ENCODE data around the gene STK39.
"Not testable (repeated sequence)": the region's sequence is repeated elsewhere in the genome, so short reads cannot be mapped to it uniquely, and the experiment has no call there.

The STK39 gene

DNA sequence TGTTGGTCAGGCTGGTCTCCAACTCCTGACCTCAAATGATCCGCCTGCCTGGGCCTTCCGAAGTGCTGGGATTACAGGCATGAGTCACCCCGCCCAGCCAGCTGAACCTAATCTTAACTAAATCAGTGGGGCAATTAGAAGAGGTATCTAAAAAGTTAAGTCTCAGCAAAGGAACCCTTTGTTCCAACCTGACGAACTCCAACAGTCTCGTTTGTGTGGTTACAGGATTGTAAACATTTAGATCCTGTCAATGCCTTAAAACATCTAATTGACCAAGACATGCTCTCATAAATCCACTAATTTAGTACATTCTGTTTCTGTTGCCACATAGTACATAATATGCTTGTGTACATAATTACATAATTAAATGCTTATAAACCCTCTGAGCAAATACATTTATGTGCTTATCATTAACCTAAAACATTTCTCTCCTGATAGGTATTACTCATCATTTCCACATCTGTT, 31.1 kb upstream of the STK39 start:
- TF ChIP-seq EZH2phosphoT487 (IDR thresholded peaks at IDR 0.05; ENCODE audit: borderline replicate concordance, low read length): no peak
- TF ChIP-seq, protein P1, sequence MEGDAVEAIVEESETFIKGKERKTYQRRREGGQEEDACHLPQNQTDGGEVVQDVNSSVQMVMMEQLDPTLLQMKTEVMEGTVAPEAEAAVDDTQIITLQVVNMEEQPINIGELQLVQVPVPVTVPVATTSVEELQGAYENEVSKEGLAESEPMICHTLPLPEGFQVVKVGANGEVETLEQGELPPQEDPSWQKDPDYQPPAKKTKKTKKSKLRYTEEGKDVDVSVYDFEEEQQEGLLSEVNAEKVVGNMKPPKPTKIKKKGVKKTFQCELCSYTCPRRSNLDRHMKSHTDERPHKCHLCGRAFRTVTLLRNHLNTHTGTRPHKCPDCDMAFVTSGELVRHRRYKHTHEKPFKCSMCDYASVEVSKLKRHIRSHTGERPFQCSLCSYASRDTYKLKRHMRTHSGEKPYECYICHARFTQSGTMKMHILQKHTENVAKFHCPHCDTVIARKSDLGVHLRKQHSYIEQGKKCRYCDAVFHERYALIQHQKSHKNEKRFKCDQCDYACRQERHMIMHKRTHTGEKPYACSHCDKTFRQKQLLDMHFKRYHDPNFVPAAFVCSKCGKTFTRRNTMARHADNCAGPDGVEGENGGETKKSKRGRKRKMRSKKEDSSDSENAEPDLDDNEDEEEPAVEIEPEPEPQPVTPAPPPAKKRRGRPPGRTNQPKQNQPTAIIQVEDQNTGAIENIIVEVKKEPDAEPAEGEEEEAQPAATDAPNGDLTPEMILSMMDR (IDR thresholded peaks at IDR 0.05; ENCODE audit: low read depth, low read length, poor library complexity, severe bottlenecking): no peak
- H3K4me3 ChIP-seq (ENCODE audit: low read length): no peak overlapping the region

DNA sequence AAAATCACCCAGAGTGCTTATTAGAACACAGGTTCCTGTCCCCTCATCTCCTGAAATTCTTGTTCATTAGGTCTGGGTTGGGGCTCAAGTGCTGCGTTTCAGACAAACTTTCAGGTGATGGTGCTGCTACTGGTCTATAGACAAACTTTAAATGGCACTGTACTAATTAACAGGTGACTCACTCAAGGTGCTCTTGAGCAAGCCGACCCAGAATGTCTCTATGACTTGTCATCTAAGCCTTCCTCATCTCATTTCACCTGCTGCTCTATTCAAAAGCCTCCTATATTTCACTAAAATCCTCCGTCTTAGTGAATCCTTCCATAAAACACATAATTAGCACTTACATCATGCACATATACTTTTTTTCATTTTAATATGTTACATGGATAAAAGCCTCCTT, 29.9 kb upstream of the STK39 start:
- Histone ChIP-seq H4K20me1 (ENCODE audit: control insufficient read depth, insufficient read depth, low read depth, low read length) (no peaks in the 10 kb centered on the region), H3K36me3 (ENCODE audit: control insufficient read depth, low read length) (no peaks in the 10 kb centered on the region), H3K27me3 (ENCODE audit: control insufficient read depth, low read length) (peaks cover 3% of the 10 kb centered on the region), H3K9me3 (ENCODE audit: control insufficient read depth, insufficient read depth, low read length) (no peaks in the 10 kb centered on the region; the same call in 1 of the 2 replicates), H3K27ac (ENCODE audit: low read depth, low read length) (no peak overlapping the region), H3F3A (ENCODE audit: control insufficient read depth, insufficient read depth) (no peaks in the 10 kb centered on the region), H3K79me2 (ENCODE audit: control insufficient read depth, low read length) (no peaks in the 10 kb centered on the region), H3K4me3 (ENCODE audit: low read length) (no peak overlapping the region), H3K4me2 (ENCODE audit: low read length) (no peak overlapping the region), H3K4me1 (ENCODE audit: control insufficient read depth, low read length) (no peaks in the 10 kb centered on the region), H3K9me2 (replicated peaks; ENCODE audit: control insufficient read depth, low read length) (no peaks in the 10 kb centered on the region)
- no peak for TF ChIP-seq EZH2phosphoT487 (IDR thresholded peaks at IDR 0.05; ENCODE audit: borderline replicate concordance, low read length)
- TF ChIP-seq, protein P1 (IDR thresholded peaks at IDR 0.05; ENCODE audit: low read depth, low read length, poor library complexity, severe bottlenecking): no peak

More for the DNA sequence above, 31.1 kb upstream of the STK39 start:
- Histone ChIP-seq H3K79me2 (ENCODE audit: control insufficient read depth, low read length) (no peaks in the 10 kb centered on the region), H3K4me1 (ENCODE audit: control insufficient read depth, low read length) (no peaks in the 10 kb centered on the region), H4K20me1 (ENCODE audit: control insufficient read depth, insufficient read depth, low read depth, low read length) (no peaks in the 10 kb centered on the region), H3F3A (ENCODE audit: control insufficient read depth, insufficient read depth) (no peaks in the 10 kb centered on the region), H3K27ac (ENCODE audit: low read depth, low read length) (no peak overlapping the region), H3K4me2 (ENCODE audit: low read length) (no peak overlapping the region), H3K36me3 (ENCODE audit: control insufficient read depth, low read length) (no peaks in the 10 kb centered on the region), H3K9me3 (ENCODE audit: control insufficient read depth, insufficient read depth, low read length) (no peaks in the 10 kb centered on the region; the same call in 1 of the 2 replicates), H3K27me3 (ENCODE audit: control insufficient read depth, low read length) (peaks cover 3% of the 10 kb centered on the region), H3K9me2 (replicated peaks; ENCODE audit: control insufficient read depth, low read length) (no peaks in the 10 kb centered on the region)

DNA sequence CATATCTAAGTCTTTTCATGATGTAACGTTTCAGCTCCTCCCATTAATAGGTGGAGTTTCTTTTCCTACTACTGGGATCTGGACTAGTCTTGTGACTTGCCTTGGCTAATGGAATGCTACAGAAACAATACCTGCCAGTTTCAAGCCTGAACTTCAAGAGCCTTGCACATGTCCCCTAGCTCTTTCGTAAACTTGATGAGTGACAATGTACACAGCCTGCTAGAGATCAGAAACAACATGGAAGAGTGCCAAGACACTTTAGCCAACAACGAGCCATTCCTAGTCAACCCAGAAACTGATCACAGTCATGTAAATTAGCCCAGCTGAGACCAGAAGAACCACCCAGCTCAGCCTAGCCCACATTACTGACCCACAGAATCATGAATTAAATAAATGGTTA, 24.8 kb upstream of the STK39 start:
- H3K27me3 ChIP-seq (ENCODE audit: control insufficient read depth, low read length): no peaks in the 10 kb centered on the region; the same call in 1 of the 2 replicates
- H3K36me3 ChIP-seq (ENCODE audit: control insufficient read depth, low read length): no peaks in the 10 kb centered on the region
- H3K4me2 ChIP-seq (ENCODE audit: low read length): no peak overlapping the region
- H3K9me3 ChIP-seq (ENCODE audit: control insufficient read depth, insufficient read depth, low read length): no peaks in the 10 kb centered on the region; the same call in 1 of the 2 replicates
- no peak overlapping the region for H3K4me3 ChIP-seq (ENCODE audit: low read length)
- H4K20me1 ChIP-seq (ENCODE audit: control insufficient read depth, insufficient read depth, low read depth, low read length): no peaks in the 10 kb centered on the region
- no peaks in the 10 kb centered on the region for H3K9me2 ChIP-seq (replicated peaks; ENCODE audit: control insufficient read depth, low read length)
- no peaks in the 10 kb centered on the region for H3K4me1 ChIP-seq (ENCODE audit: control insufficient read depth, low read length)
- no peak for TF ChIP-seq EZH2phosphoT487 (IDR thresholded peaks at IDR 0.05; ENCODE audit: borderline replicate concordance, low read length)
- TF ChIP-seq, protein P1 (IDR thresholded peaks at IDR 0.05; ENCODE audit: low read depth, low read length, poor library complexity, severe bottlenecking): no peak
- no peak overlapping the region for H3K27ac ChIP-seq (ENCODE audit: low read depth, low read length)
- no peaks in the 10 kb centered on the region for H3K79me2 ChIP-seq (ENCODE audit: control insufficient read depth, low read length)
- H3F3A ChIP-seq (ENCODE audit: control insufficient read depth, insufficient read depth): no peaks in the 10 kb centered on the region

DNA sequence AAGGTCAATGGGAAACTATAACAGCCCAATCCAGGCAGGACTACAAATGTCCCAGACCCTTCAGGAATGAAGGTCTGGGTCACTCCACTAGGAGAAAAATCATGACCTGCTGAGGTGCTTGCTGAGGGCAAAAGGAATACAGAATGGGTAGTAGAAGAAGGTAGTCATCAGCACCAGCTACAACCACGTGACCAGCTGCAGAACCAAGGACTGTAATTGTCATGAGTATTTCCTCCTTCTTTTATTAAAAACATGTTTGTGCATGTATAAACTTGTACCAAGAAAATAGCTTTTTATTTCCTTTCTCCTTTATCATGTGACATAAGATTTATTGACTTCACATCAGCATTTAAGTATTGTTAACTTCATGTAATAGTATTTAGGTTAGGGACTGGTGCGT, 15.5 kb upstream of the STK39 start:
- not testable (repeated sequence) for H3K4me3 ChIP-seq (ENCODE audit: low read length); H3K9me3 ChIP-seq (ENCODE audit: control insufficient read depth, insufficient read depth, low read length); H4K20me1 ChIP-seq (ENCODE audit: control insufficient read depth, insufficient read depth, low read depth, low read length); H3K4me2 ChIP-seq (ENCODE audit: low read length); H3K27ac ChIP-seq (ENCODE audit: low read depth, low read length); H3K36me3 ChIP-seq (ENCODE audit: control insufficient read depth, low read length); H3F3A ChIP-seq (ENCODE audit: control insufficient read depth, insufficient read depth); H3K4me1 ChIP-seq (ENCODE audit: control insufficient read depth, low read length); H3K27me3 ChIP-seq (ENCODE audit: control insufficient read depth, low read length); H3K79me2 ChIP-seq (ENCODE audit: control insufficient read depth, low read length); H3K9me2 ChIP-seq (replicated peaks; ENCODE audit: control insufficient read depth, low read length)
